Gastrocnemius medialis (tissue), 4 donors: ENCODE results near the gene FBRSL1. TPM values are rescaled to one million over a fixed set of nuclear protein-coding genes. Genes with fewer than 3 reads are reported as not detected.

ENCODE experiments used
- ATAC-seq, 2 donors: fragments of 150-250 bp; one replicate each; pipeline ENCODE4 v1.9.1; 2016
- DNase-seq, 2 donors: peaks; one replicate each; pipeline ENCODE4 v3.0.0-alpha.2; 2019
- H3K27ac ChIP-seq, 4 donors: fragments of 200-600 bp; sonication (generic); 1 replicate in 1 of 4; 2 replicates in 3 of 4; pipeline ENCODE4 v1.5.1; 2016 to 2018; ENCODE audit warnings: mild to moderate bottlenecking in 2 of 4, moderate library complexity in 1 of 4
- H3K27me3 ChIP-seq, 3 donors: fragments of 200-600 bp; sonication (generic) in 2 of 3; 1 replicate in 1 of 3; 2 replicates in 2 of 3; pipeline versions ENCODE4 v1.5.1 to v1.6.0; 2016 to 2019; ENCODE audit warnings: mild to moderate bottlenecking in 1 of 3, moderate library complexity in 1 of 3
- H3K36me3 ChIP-seq, 2 donors: fragments of 200-600 bp; sonication (generic) in 1 of 2; one replicate each; pipeline ENCODE4 v1.5.1; 2017 to 2018
- H3K4me1 ChIP-seq, 2 donors: fragments of 200-600 bp; sonication (generic) in 1 of 2; one replicate each; pipeline ENCODE4 v1.5.1; 2016 to 2017; ENCODE audit warnings: mild to moderate bottlenecking in 2 of 2
- H3K4me3 ChIP-seq, 4 donors: fragments of 200-600 bp; sonication (generic) in 3 of 4; 1 replicate in 1 of 4; 2 replicates in 3 of 4; pipeline ENCODE4 v1.5.1; 2016 to 2019; ENCODE audit warnings: mild to moderate bottlenecking in 2 of 4
- H3K9me3 ChIP-seq, 3 donors: fragments of 200-600 bp; sonication (generic) in 2 of 3; 1 replicate in 1 of 3; 2 replicates in 2 of 3; pipeline ENCODE4 v1.5.1; 2016 to 2019
- POLR2A ChIP-seq, 2 donors: fragments of 450-650 bp; IDR thresholded peaks; one replicate each; pipeline ENCODE4 v1.6.1; 2017; ENCODE audit warnings: antibody characterized with exemption in 2 of 2, mild to moderate bottlenecking in 2 of 2, moderate library complexity in 2 of 2
- in situ Hi-C, 4 donors: fragments of 200-750 bp; cut with MboI; loops; one replicate each; pipeline versions ENCODE4 v1.15.0 to v1.8.0; 2017; ENCODE audit warnings: low sequenced_read_pairs in 4 of 4
- intact Hi-C: fragments of 100-400 bp; cut with DNase I; formaldehyde crosslinking; loops from one replicate; pipeline ENCODE4 v1.15.1; 2023; ENCODE audit warnings: low total_unique reads
- total RNA-seq, 4 donors: library from RNA; depleted of rRNA; stranded (reverse); fragments of >200 nt; gene quantifications; one replicate each; pipeline versions ENCODE4 v1.1.0 to v1.2.3, GENCODE V29; 2016
- TF ChIP-seq, protein P1 (sequence below), 5 experiments: fragments of 450-650 bp in 3 of 5; fragments of 200-600 bp in 2 of 5; sonication (generic) in 2 of 5; IDR thresholded peaks in 4 of 5; conservative IDR thresholded peaks in 1 of 5; 1 replicate in 4 of 5; 2 replicates in 1 of 5; pipeline ENCODE4 v1.5.1; 2016 to 2019; ENCODE audit warnings: antibody characterized with exemption in 5 of 5, mild to moderate bottlenecking in 3 of 5, moderate library complexity in 3 of 5

The FBRSL1 gene
- total RNA-seq, 4 donors from 2014 or later, result 8.4 to 29.4 (median 22.8) TPM

DNA sequence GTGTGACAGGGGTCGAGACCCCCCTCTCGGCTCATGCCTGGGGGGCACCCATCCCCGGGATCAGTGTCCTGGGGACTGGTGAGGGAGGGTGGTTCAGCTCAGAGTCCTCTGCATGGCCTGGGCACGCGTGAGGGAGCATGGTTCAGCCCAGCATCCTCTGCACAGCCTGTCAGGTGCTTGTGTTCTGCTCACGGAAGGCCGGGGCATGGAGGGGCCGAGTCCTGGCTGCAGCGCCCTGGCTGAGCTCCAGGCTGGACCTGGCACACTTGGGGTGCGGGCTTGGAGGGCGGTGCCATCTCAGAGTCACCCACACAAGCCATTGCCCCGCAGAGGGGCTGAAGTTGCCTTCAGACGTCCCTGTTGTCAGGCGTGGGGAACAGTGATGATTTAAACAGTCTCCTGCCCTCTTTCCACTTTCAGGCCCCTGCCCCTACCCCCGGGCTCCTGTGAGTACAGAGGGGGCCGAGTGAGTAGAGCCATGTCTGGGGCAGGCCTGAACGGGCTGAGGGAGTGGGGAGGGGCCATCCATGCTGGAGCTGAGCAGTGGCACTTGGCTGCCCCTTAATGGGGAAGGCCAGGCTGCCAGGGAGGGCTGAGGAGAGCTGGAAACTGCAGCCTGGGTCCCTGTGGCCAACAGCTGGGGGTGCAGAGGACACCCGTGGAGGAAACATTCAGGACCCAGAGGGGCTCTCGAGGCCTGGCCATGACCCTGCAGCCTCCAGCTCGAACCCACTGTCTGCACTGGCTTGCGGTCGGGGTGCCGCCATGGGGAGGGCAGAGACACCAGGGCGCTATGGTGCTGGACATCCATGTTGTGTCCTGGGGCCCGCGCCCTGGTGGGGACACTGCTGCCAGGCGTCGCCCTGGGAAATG, 22.5 kb downstream of the FBRSL1 start:
- DNase-seq, result no peak
- TF ChIP-seq, protein P1, sequence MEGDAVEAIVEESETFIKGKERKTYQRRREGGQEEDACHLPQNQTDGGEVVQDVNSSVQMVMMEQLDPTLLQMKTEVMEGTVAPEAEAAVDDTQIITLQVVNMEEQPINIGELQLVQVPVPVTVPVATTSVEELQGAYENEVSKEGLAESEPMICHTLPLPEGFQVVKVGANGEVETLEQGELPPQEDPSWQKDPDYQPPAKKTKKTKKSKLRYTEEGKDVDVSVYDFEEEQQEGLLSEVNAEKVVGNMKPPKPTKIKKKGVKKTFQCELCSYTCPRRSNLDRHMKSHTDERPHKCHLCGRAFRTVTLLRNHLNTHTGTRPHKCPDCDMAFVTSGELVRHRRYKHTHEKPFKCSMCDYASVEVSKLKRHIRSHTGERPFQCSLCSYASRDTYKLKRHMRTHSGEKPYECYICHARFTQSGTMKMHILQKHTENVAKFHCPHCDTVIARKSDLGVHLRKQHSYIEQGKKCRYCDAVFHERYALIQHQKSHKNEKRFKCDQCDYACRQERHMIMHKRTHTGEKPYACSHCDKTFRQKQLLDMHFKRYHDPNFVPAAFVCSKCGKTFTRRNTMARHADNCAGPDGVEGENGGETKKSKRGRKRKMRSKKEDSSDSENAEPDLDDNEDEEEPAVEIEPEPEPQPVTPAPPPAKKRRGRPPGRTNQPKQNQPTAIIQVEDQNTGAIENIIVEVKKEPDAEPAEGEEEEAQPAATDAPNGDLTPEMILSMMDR (IDR thresholded peaks at IDR 0.05 in 4 of 5, conservative IDR thresholded peaks at IDR 0.05 in 1 of 5), result no peak
- no peak for TF ChIP-seq POLR2A (IDR thresholded peaks at IDR 0.05)
- in situ Hi-C loops (no loop called here), intact Hi-C loops (no loop called here)
- Histone ChIP-seq H3K27ac (no peak overlapping the region), H3K27me3 (no peaks in the 10 kb centered on the region), H3K9me3 (no peaks in the 10 kb centered on the region), H3K4me1 (peaks cover 0 to 5% of the 10 kb centered on the region in 2 donors), H3K36me3 (peaks cover 0 to 14% of the 10 kb centered on the region in 2 donors), H3K4me3 (no peak overlapping the region)
- ATAC-seq, result peak in 1 of 2 donors; percentile 10

- in situ Hi-C loops (no loop called here), intact Hi-C loops (no loop called here)
- H3K9me3 ChIP-seq, result no peaks in the 10 kb centered on the region
- peaks cover 0 to 14% of the 10 kb centered on the region in 2 donors for H3K36me3 ChIP-seq
- no peak overlapping the region for H3K27ac ChIP-seq
- no peaks in the 10 kb centered on the region for H3K27me3 ChIP-seq
- peaks cover 0 to 3% of the 10 kb centered on the region in 2 donors for H3K4me1 ChIP-seq
- ATAC-seq (peak in 1 of 2 donors; percentile 19), DNase-seq (no peak)
- TF ChIP-seq POLR2A (IDR thresholded peaks at IDR 0.05), result no peak
- TF ChIP-seq, protein P1 (IDR thresholded peaks at IDR 0.05 in 4 of 5, conservative IDR thresholded peaks at IDR 0.05 in 1 of 5), result no peak
- no peak overlapping the region for H3K4me3 ChIP-seq
Measured at GRCh38 chr12:132513070-132513398, 23.1 kb downstream of the FBRSL1 start.

DNA sequence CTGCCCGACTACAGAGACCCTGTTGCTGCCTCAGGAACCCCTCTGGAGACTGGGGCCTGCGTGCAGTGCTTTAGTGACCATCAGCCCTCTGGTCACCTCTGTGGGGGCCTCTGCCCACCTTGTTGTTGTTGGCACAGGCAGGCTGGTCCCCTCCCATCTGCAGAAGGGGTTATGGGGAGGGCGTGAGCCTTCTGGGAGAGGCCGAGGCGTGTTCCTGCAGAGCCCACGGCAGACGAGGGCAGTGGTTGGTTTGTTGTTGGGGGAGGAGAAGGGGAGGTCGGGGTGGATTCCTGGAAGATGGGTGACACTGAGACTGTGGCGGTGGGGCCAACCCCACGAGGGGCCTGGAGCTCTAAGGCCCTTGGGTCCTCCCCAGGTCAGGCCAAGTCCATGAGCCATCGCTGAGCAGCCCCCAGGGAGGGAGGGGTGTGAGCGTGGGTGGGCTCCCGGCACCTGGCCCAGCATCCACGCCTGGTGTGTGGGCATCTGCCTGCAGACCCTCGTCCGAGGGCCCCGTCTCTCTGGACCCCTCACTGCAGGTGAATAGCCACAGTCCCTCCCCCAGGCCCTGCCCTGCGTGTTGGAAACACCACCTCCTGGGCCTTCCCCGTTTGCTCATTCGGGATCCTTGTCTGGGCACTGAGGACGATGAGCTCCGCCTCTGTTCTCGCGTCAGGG, 23.6 kb downstream of the FBRSL1 start:
- no peak overlapping the region for H3K27ac ChIP-seq
- in situ Hi-C loops, result no loop called here

GRCh38 chr12:132514216-132514820, 24.4 kb downstream of the FBRSL1 start:
- Histone ChIP-seq H3K4me3 (no peak overlapping the region), H3K36me3 (peaks cover 0 to 4% of the 10 kb centered on the region in 2 donors), H3K9me3 (no peaks in the 10 kb centered on the region), H3K4me1 (peaks cover 0 to 3% of the 10 kb centered on the region in 2 donors), H3K27me3 (no peaks in the 10 kb centered on the region), H3K27ac (no peak overlapping the region)
- intact Hi-C loops (no loop called here), in situ Hi-C loops (no loop called here)
- TF ChIP-seq, protein P1 (IDR thresholded peaks at IDR 0.05 in 4 of 5, conservative IDR thresholded peaks at IDR 0.05 in 1 of 5), result no peak
- TF ChIP-seq POLR2A (IDR thresholded peaks at IDR 0.05), result no peak
- ATAC-seq (no peak), DNase-seq (no peak)

More for the DNA sequence above, 23.6 kb downstream of the FBRSL1 start:
- H3K27me3 ChIP-seq, result no peaks in the 10 kb centered on the region
- no peaks in the 10 kb centered on the region for H3K9me3 ChIP-seq
- no peak for ATAC-seq
- no peak overlapping the region for H3K4me3 ChIP-seq
- TF ChIP-seq, protein P1 (IDR thresholded peaks at IDR 0.05 in 4 of 5, conservative IDR thresholded peaks at IDR 0.05 in 1 of 5), result no peak
- no peak for TF ChIP-seq POLR2A (IDR thresholded peaks at IDR 0.05)
- intact Hi-C loops, result no loop called here
- H3K36me3 ChIP-seq, result peaks cover 0 to 8% of the 10 kb centered on the region in 2 donors
- H3K4me1 ChIP-seq, result peaks cover 0 to 3% of the 10 kb centered on the region in 2 donors
- DNase-seq, result no peak
